NCI-H2171 treated with DMSO at 0.1 percent for 48 hours (cell line): ENCODE measurements around the gene AUTS2.

ENCODE experiments used
- DNase-seq: peaks from one replicate; lab custom pipeline; 2025; lab: John Stamatoyannopoulos, UW

Gene AUTS2

GRCh38 chr7:69789563-69789962 is 191.3 kb downstream of the AUTS2 start:
- no peak for DNase-seq

GRCh38 chr7:69790977-69791724 is 192.9 kb downstream of the AUTS2 start:
- DNase-seq = no peak

GRCh38 chr7:69791739-69792138 is 193.5 kb downstream of the AUTS2 start:
- no peak for DNase-seq

- no peak for DNase-seq
Observed at GRCh38 chr7:69795932-69796331, 197.7 kb downstream of the AUTS2 start.

- DNase-seq = no peak
Observed at GRCh38 chr7:69796416-69796815, 198.1 kb downstream of the AUTS2 start.

GRCh38 chr7:69799048-69799697 is 200.9 kb downstream of the AUTS2 start:
- no peak for DNase-seq

GRCh38 chr7:69799990-69800389 is 201.7 kb downstream of the AUTS2 start:
- DNase-seq = no peak

- no peak for DNase-seq
Observed at GRCh38 chr7:69800495-69800894, 202.2 kb downstream of the AUTS2 start.

GRCh38 chr7:69801729-69802682 is 203.7 kb downstream of the AUTS2 start:
- DNase-seq = no peak

GRCh38 chr7:69803699-69804516 is 205.6 kb downstream of the AUTS2 start:
- DNase-seq = no peak

- no peak for DNase-seq
Observed at GRCh38 chr7:69804962-69805361, 206.7 kb downstream of the AUTS2 start.

- DNase-seq = peak; percentile 21
Observed at GRCh38 chr7:69808391-69808790, 210.1 kb downstream of the AUTS2 start.

GRCh38 chr7:69811476-69812308 is 213.4 kb downstream of the AUTS2 start:
- peak; percentile 71 for DNase-seq

- no peak for DNase-seq
Observed at GRCh38 chr7:69812756-69813155, 214.5 kb downstream of the AUTS2 start.

- DNase-seq = no peak
Observed at GRCh38 chr7:69813637-69814240, 215.5 kb downstream of the AUTS2 start.

- DNase-seq = no peak
Observed at GRCh38 chr7:69814421-69814962, 216.2 kb downstream of the AUTS2 start.

- DNase-seq = no peak
Observed at GRCh38 chr7:69816501-69816900, 218.2 kb downstream of the AUTS2 start.

- no peak for DNase-seq
Observed at GRCh38 chr7:69817121-69817520, 218.8 kb downstream of the AUTS2 start.

- no peak for DNase-seq
Observed at GRCh38 chr7:69817841-69818635, 219.8 kb downstream of the AUTS2 start.
